ENCODE results near the gene ERC1. TPM values are rescaled to one million over a fixed set of nuclear protein-coding genes. Genes with fewer than 3 reads are reported as not detected.

The ERC1 gene
- polyA plus RNA-seq, 1 donor from 2014 or later: 7.1 TPM

GRCh38 chr12:1291601-1292332, 300.7 kb downstream of the ERC1 start:
- no peak overlapping the region for H2AFZ ChIP-seq (ENCODE audit: low read depth, low read length)
- no peaks in the 10 kb centered on the region for H3K9me2 ChIP-seq (ENCODE audit: insufficient read depth, low read length)
- H3K27me3 ChIP-seq (ENCODE audit: insufficient read depth, low read depth, low read length): no peaks in the 10 kb centered on the region
- H3K36me3 ChIP-seq (ENCODE audit: insufficient read depth, low read length): peaks cover 12% of the 10 kb centered on the region
- H3K4me3 ChIP-seq (ENCODE audit: low read length): no peak overlapping the region
- no peak overlapping the region for H3K27ac ChIP-seq (ENCODE audit: low read length)
- TF ChIP-seq SMC3 (conservative IDR thresholded peaks at IDR 0.05; ENCODE audit: poor library complexity) (no peak), POLR2AphosphoS5 (IDR thresholded peaks at IDR 0.05) (no peak)
- H3K9ac ChIP-seq (ENCODE audit: low read length): no peak overlapping the region
- no peaks in the 10 kb centered on the region for H3F3A ChIP-seq (ENCODE audit: insufficient read depth, low read length, poor library complexity, severe bottlenecking)
- H4K20me1 ChIP-seq (ENCODE audit: insufficient read depth): no peaks in the 10 kb centered on the region
- no peak overlapping the region for H3K4me2 ChIP-seq (ENCODE audit: low read length)
- H3K9me3 ChIP-seq (ENCODE audit: low read length): peaks cover 3% of the 10 kb centered on the region
- no peaks in the 10 kb centered on the region for H3K79me2 ChIP-seq (replicated peaks; ENCODE audit: insufficient read depth, low read length)

- TF ChIP-seq CTCF (IDR thresholded peaks at IDR 0.05; ENCODE audit: poor library complexity, severe bottlenecking): no peak
- TF ChIP-seq RAD21 (conservative IDR thresholded peaks at IDR 0.05): no peak
- TF ChIP-seq TAF1 (IDR thresholded peaks at IDR 0.05; ENCODE audit: low read depth): no peak
- no peak for TF ChIP-seq SMC3 (conservative IDR thresholded peaks at IDR 0.05; ENCODE audit: poor library complexity)
- TF ChIP-seq MXI1 (conservative IDR thresholded peaks at IDR 0.05; ENCODE audit: poor library complexity, severe bottlenecking): no peak
- TF ChIP-seq REST (IDR thresholded peaks at IDR 0.05; ENCODE audit: borderline replicate concordance): no peak
- TF ChIP-seq POLR2AphosphoS5 (IDR thresholded peaks at IDR 0.05): no peak
- TF ChIP-seq EP300 (conservative IDR thresholded peaks at IDR 0.05; ENCODE audit: poor library complexity, severe bottlenecking): no peak
- TF ChIP-seq EZH2 (IDR thresholded peaks at IDR 0.05; ENCODE audit: borderline replicate concordance, insufficient read depth, low read length, poor library complexity, severe bottlenecking): no peak
- H3K9ac ChIP-seq (ENCODE audit: low read length): no peak overlapping the region
Observed at GRCh38 chr12:1293901-1294300, 302.9 kb downstream of the ERC1 start.

More at GRCh38 chr12:1293901-1294300, 302.9 kb downstream of the ERC1 start:
- Histone ChIP-seq H3K4me3 (ENCODE audit: low read length) (no peak overlapping the region), H3K9me2 (ENCODE audit: insufficient read depth, low read length) (no peaks in the 10 kb centered on the region), H2AFZ (ENCODE audit: low read depth, low read length) (no peak overlapping the region), H3K9me3 (ENCODE audit: low read length) (no peaks in the 10 kb centered on the region), H3K4me2 (ENCODE audit: low read length) (no peak overlapping the region), H3K36me3 (ENCODE audit: insufficient read depth, low read length) (peaks cover 12% of the 10 kb centered on the region), H3F3A (ENCODE audit: insufficient read depth, low read length, poor library complexity, severe bottlenecking) (no peaks in the 10 kb centered on the region), H3K27me3 (ENCODE audit: insufficient read depth, low read depth, low read length) (no peaks in the 10 kb centered on the region), H3K79me2 (replicated peaks; ENCODE audit: insufficient read depth, low read length) (no peaks in the 10 kb centered on the region), H3K27ac (ENCODE audit: low read length) (no peak overlapping the region), H4K20me1 (ENCODE audit: insufficient read depth) (no peaks in the 10 kb centered on the region)

All from neural cell (in vitro differentiated cells).